SK-N-SH (cell line): Measurements from ENCODE around the gene TKT.

Experiments
- EZH2phosphoT487 ChIP-seq: fragments of 200-600 bp; sonication (generic); IDR thresholded peaks from 2 replicates; pipeline ENCODE4 v1.6.1; 2017; ENCODE audit warnings: low read depth, mixed run types, mild to moderate bottlenecking, antibody characterized with exemption, moderate library complexity, borderline replicate concordance
- MXI1 ChIP-seq: IDR thresholded peaks from 2 replicates; pipeline ENCODE4 v1.6.1; 2012; ENCODE audit warnings: mild to moderate bottlenecking, low read depth, low read length, improper control_type of control experiment
- POLR2AphosphoS5 ChIP-seq: IDR thresholded peaks from 2 replicates; pipeline ENCODE4 v1.6.1; 2012; ENCODE audit warnings: low read depth, low read length
- TAF1 ChIP-seq: IDR thresholded peaks from 2 replicates; pipeline ENCODE4 v1.6.1; 2012; ENCODE audit warnings: low read depth, mild to moderate bottlenecking, low read length, moderate library complexity, borderline replicate concordance
- TCF12 ChIP-seq: IDR thresholded peaks from 2 replicates; pipeline ENCODE4 v1.4.0; 2012
- YY1 ChIP-seq: IDR thresholded peaks from 2 replicates; pipeline ENCODE4 v1.4.0; 2012; ENCODE audit warnings: low read depth, mild to moderate bottlenecking
- TF ChIP-seq, protein P1 (sequence below): fragments of 200-600 bp; sonication (generic); IDR thresholded peaks from 2 replicates; pipeline ENCODE4 v1.6.1; 2017; ENCODE audit warnings: antibody characterized with exemption, mild to moderate bottlenecking, moderate library complexity
- TF ChIP-seq, protein P2 (sequence below): fragments of 150-350 bp; IDR thresholded peaks from 2 replicates; pipeline ENCODE4 v1.6.1; 2017; ENCODE audit warnings: antibody characterized with exemption, low read length, low read depth, borderline replicate concordance
- TF ChIP-seq, protein P3 (sequence below): IDR thresholded peaks from 2 replicates; pipeline ENCODE4; 2012

DNA sequence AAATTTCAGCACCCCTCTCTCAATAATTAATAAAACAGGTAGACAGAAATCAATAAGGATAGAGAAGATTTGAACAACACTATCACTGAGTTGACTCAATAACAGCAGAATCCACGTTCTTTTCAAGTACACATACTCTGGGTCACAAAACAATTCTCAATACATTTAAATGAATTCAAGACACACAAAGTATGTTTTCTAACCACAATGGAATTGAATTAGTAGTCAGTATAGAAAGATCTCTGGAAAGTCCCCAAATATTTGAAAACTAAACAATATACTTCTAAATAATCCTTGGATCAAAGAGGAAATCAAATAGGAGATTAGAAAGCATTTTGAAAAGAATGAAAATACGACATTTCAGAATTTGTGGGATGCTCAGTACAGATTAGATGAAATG, 40.0 kb downstream of the TKT start:
- TF ChIP-seq, protein P1, sequence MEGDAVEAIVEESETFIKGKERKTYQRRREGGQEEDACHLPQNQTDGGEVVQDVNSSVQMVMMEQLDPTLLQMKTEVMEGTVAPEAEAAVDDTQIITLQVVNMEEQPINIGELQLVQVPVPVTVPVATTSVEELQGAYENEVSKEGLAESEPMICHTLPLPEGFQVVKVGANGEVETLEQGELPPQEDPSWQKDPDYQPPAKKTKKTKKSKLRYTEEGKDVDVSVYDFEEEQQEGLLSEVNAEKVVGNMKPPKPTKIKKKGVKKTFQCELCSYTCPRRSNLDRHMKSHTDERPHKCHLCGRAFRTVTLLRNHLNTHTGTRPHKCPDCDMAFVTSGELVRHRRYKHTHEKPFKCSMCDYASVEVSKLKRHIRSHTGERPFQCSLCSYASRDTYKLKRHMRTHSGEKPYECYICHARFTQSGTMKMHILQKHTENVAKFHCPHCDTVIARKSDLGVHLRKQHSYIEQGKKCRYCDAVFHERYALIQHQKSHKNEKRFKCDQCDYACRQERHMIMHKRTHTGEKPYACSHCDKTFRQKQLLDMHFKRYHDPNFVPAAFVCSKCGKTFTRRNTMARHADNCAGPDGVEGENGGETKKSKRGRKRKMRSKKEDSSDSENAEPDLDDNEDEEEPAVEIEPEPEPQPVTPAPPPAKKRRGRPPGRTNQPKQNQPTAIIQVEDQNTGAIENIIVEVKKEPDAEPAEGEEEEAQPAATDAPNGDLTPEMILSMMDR: no peak
- TF ChIP-seq TCF12 (no peak), TAF1 (no peak), MXI1 (no peak), EZH2phosphoT487 (no peak), POLR2AphosphoS5 (no peak), YY1 (no peak)
- TF ChIP-seq, protein P2, sequence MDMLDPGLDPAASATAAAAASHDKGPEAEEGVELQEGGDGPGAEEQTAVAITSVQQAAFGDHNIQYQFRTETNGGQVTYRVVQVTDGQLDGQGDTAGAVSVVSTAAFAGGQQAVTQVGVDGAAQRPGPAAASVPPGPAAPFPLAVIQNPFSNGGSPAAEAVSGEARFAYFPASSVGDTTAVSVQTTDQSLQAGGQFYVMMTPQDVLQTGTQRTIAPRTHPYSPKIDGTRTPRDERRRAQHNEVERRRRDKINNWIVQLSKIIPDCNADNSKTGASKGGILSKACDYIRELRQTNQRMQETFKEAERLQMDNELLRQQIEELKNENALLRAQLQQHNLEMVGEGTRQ: no peak
- TF ChIP-seq, protein P3, sequence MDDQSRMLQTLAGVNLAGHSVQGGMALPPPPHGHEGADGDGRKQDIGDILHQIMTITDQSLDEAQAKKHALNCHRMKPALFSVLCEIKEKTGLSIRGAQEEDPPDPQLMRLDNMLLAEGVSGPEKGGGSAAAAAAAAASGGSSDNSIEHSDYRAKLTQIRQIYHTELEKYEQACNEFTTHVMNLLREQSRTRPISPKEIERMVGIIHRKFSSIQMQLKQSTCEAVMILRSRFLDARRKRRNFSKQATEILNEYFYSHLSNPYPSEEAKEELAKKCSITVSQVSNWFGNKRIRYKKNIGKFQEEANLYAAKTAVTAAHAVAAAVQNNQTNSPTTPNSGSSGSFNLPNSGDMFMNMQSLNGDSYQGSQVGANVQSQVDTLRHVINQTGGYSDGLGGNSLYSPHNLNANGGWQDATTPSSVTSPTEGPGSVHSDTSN: no peak
